Activated CD8-positive, alpha-beta T cell treated with anti-CD3 and anti-CD28 coated beads for 36 hours (primary cell): Measurements from ENCODE around the gene ADGRV1. TPM values are rescaled to one million over a fixed set of nuclear protein-coding genes. Genes with fewer than 3 reads are reported as not detected.
"Not testable (repeated sequence)": the region's sequence is repeated elsewhere in the genome, so short reads cannot be mapped to it uniquely, and the experiment has no call there.

ENCODE experiments used
- ATAC-seq: fragments of 200-7000 bp; cut with Tn5 transposase; one replicate; pipeline ENCODE4 v1.10.0; 2021; ENCODE audit warnings: mild to moderate bottlenecking, moderate library complexity
- CTCF ChIA-PET: fragments of 350-600 bp; sonication (Branson Sonifier 250); formaldehyde crosslinking; loops from one replicate; lab custom pipeline; 2021; ENCODE audit warnings: antibody characterized with exemption; lab: Charles Lee
- POLR2A ChIA-PET: fragments of 350-600 bp; sonication (Branson Sonifier 250); formaldehyde crosslinking; loops from one replicate; lab custom pipeline; 2021; ENCODE audit warnings: antibody characterized with exemption; lab: Charles Lee
- DNase-seq: peaks from one replicate; pipeline ENCODE4 v3.0.0-alpha.2; 2020
- H3K27ac Mint-ChIP-seq: one replicate; pipeline ENCODE4 v1.8.0; 2021; ENCODE audit warnings: mild to moderate bottlenecking, mixed read lengths
- H3K27me3 Mint-ChIP-seq: one replicate; pipeline ENCODE4 v1.8.0; 2021; ENCODE audit warnings: mixed read lengths
- H3K36me3 Mint-ChIP-seq: one replicate; pipeline ENCODE4 v1.8.0; 2021; ENCODE audit warnings: low read depth, mixed read lengths
- H3K4me1 Mint-ChIP-seq: one replicate; pipeline ENCODE4 v1.8.0; 2021; ENCODE audit warnings: low read depth, mixed read lengths
- H3K4me3 Mint-ChIP-seq: one replicate; pipeline ENCODE4 v1.8.0; 2021; ENCODE audit warnings: mild to moderate bottlenecking, moderate library complexity, mixed read lengths
- H3K9me3 Mint-ChIP-seq: one replicate; pipeline ENCODE4 v1.8.0; 2021; ENCODE audit warnings: mixed read lengths
- CTCF ChIP-seq: fragments of 200-600 bp; IDR thresholded peaks from one replicate; pipeline ENCODE4 v1.8.0; 2022; ENCODE audit warnings: antibody characterized with exemption, mild to moderate bottlenecking
- intact Hi-C: fragments of 100-400 bp; cut with micrococcal nuclease; formaldehyde crosslinking; loops from one replicate; pipeline ENCODE4 v1.10.0; 2022
- total RNA-seq, 2 experiments: library from RNA; stranded (reverse); gene quantifications; one replicate each; pipeline ENCODE4 v1.2.3, GENCODE V29; 2021

The ADGRV1 gene
- total RNA-seq, 2 experiments from 2014 or later = 0.18 TPM; not detected in 1

GRCh38 chr5:90675222-90675621, 116.6 kb downstream of the ADGRV1 start:
- TF ChIP-seq CTCF = no peak
- Mint-ChIP-seq H3K4me1 (no peaks in the 10 kb centered on the region), H3K4me3 (no peak overlapping the region), H3K27me3 (peaks cover 2% of the 10 kb centered on the region), H3K27ac (no peak overlapping the region), H3K9me3 (no peaks in the 10 kb centered on the region), H3K36me3 (no peaks in the 10 kb centered on the region)
- DNase-seq (no peak), ATAC-seq (no peak)
- CTCF ChIA-PET = no interaction called here
- intact Hi-C loops = no loop called here
- POLR2A ChIA-PET = no interaction called here

GRCh38 chr5:90680921-90681563, 122.4 kb downstream of the ADGRV1 start:
- POLR2A ChIA-PET = no interaction called here
- no peaks in the 10 kb centered on the region for H3K9me3 Mint-ChIP-seq
- DNase-seq (no peak), ATAC-seq (no peak)
- no peaks in the 10 kb centered on the region for H3K4me1 Mint-ChIP-seq
- no peak for TF ChIP-seq CTCF
- intact Hi-C loops = no loop called here
- CTCF ChIA-PET = no interaction called here
- H3K27me3 Mint-ChIP-seq = peaks cover 4% of the 10 kb centered on the region
- H3K4me3 Mint-ChIP-seq = no peak overlapping the region
- H3K36me3 Mint-ChIP-seq = no peaks in the 10 kb centered on the region
- no peak overlapping the region for H3K27ac Mint-ChIP-seq

GRCh38 chr5:90682278-90682677, 123.7 kb downstream of the ADGRV1 start:
- Mint-ChIP-seq H3K9me3 (no peaks in the 10 kb centered on the region), H3K4me3 (no peak overlapping the region), H3K27me3 (peaks cover 4% of the 10 kb centered on the region), H3K36me3 (no peaks in the 10 kb centered on the region), H3K27ac (no peak overlapping the region), H3K4me1 (no peaks in the 10 kb centered on the region)
- TF ChIP-seq CTCF = no peak
- DNase-seq = no peak
- intact Hi-C loops = no loop called here
- ChIA-PET POLR2A (no interaction called here), CTCF (no interaction called here)
- ATAC-seq = no peak

- DNase-seq = no peak
- no peak overlapping the region for H3K27ac Mint-ChIP-seq
- ChIA-PET POLR2A (no interaction called here), CTCF (no interaction called here)
- intact Hi-C loops = no loop called here
- H3K27me3 Mint-ChIP-seq = peaks cover 2% of the 10 kb centered on the region
- no peak for TF ChIP-seq CTCF
- H3K4me3 Mint-ChIP-seq = no peak overlapping the region
- no peak for ATAC-seq
- no peaks in the 10 kb centered on the region for H3K36me3 Mint-ChIP-seq
- H3K4me1 Mint-ChIP-seq = no peaks in the 10 kb centered on the region
- no peaks in the 10 kb centered on the region for H3K9me3 Mint-ChIP-seq
Measured at GRCh38 chr5:90685425-90686022, 126.9 kb downstream of the ADGRV1 start.

- H3K27me3 Mint-ChIP-seq, POLR2A ChIA-PET, DNase-seq, H3K27ac Mint-ChIP-seq, H3K36me3 Mint-ChIP-seq, H3K4me1 Mint-ChIP-seq, intact Hi-C loops, H3K4me3 Mint-ChIP-seq, H3K9me3 Mint-ChIP-seq, ATAC-seq, CTCF ChIA-PET: not testable (repeated sequence)
Measured at GRCh38 chr5:90686363-90686762, 127.8 kb downstream of the ADGRV1 start.

GRCh38 chr5:90687458-90687857, 128.9 kb downstream of the ADGRV1 start:
- H3K36me3 Mint-ChIP-seq, H3K27me3 Mint-ChIP-seq, ATAC-seq, H3K4me3 Mint-ChIP-seq, H3K9me3 Mint-ChIP-seq, DNase-seq, CTCF ChIA-PET, H3K27ac Mint-ChIP-seq, H3K4me1 Mint-ChIP-seq, intact Hi-C loops, POLR2A ChIA-PET: not testable (repeated sequence)
